DOHH2 (cell line): ENCODE measurements around the gene BMP6.

Experiments
- H3F3A ChIP-seq: fragments of 200-600 bp; sonication (generic), shearing (Covaris generic); 2 replicates; pipeline ENCODE4 v1.6.0; 2016; ENCODE audit warnings: antibody characterized with exemption, mild to moderate bottlenecking; ENCODE audit not compliant: control insufficient read depth, insufficient read depth
- H3K27ac ChIP-seq: fragments of 200-600 bp; sonication (generic); 2 replicates; pipeline ENCODE4 v1.5.1; 2014; ENCODE audit warnings: low read depth, mild to moderate bottlenecking, low read length, moderate library complexity
- H3K27me3 ChIP-seq: fragments of 200-600 bp; sonication (generic); 2 replicates; pipeline ENCODE4 v1.6.1; 2014; ENCODE audit warnings: mild to moderate bottlenecking, low read length, mixed read lengths; ENCODE audit not compliant: control insufficient read depth
- H3K36me3 ChIP-seq: fragments of 200-600 bp; sonication (generic); 2 replicates; pipeline ENCODE4 v1.6.1; 2014; ENCODE audit warnings: mild to moderate bottlenecking, low read length, moderate library complexity, mixed read lengths; ENCODE audit not compliant: control insufficient read depth
- H3K4me1 ChIP-seq: fragments of 200-600 bp; sonication (generic); 2 replicates; pipeline ENCODE4 v1.6.1; 2014; ENCODE audit warnings: mild to moderate bottlenecking, low read length, mixed read lengths; ENCODE audit not compliant: control insufficient read depth
- H3K4me2 ChIP-seq: fragments of 200-600 bp; sonication (generic); 2 replicates; pipeline ENCODE4 v1.6.0; 2014; ENCODE audit warnings: mild to moderate bottlenecking, low read length, moderate library complexity
- H3K4me3 ChIP-seq: fragments of 200-600 bp; sonication (generic); 2 replicates; pipeline ENCODE4 v1.5.1; 2014; ENCODE audit warnings: mild to moderate bottlenecking, low read length, mixed read lengths
- H3K79me2 ChIP-seq: fragments of 200-600 bp; sonication (generic); 2 replicates; pipeline ENCODE4 v1.6.1; 2014; ENCODE audit warnings: mild to moderate bottlenecking, low read length, mixed read lengths; ENCODE audit not compliant: control insufficient read depth
- H3K9me2 ChIP-seq: fragments of 200-600 bp; sonication (generic); replicated peaks from 2 replicates; pipeline ENCODE4 v1.6.1; 2014; ENCODE audit warnings: mild to moderate bottlenecking, low read length, mixed read lengths; ENCODE audit not compliant: control insufficient read depth
- H3K9me3 ChIP-seq: fragments of 200-600 bp; sonication (generic); 2 replicates; pipeline ENCODE4 v1.6.1; 2014; ENCODE audit warnings: antibody characterized with exemption, low read length, mixed read lengths; ENCODE audit not compliant: control insufficient read depth, insufficient read depth
- H4K20me1 ChIP-seq: fragments of 200-600 bp; sonication (generic); 2 replicates; pipeline ENCODE4 v1.6.0; 2014; ENCODE audit warnings: low read depth, mild to moderate bottlenecking, antibody characterized with exemption, low read length, moderate library complexity; ENCODE audit not compliant: control insufficient read depth, insufficient read depth
- CTCF ChIP-seq: fragments of 200-600 bp; sonication (generic); IDR thresholded peaks from one replicate; pipeline ENCODE4 v1.5.1; 2014; ENCODE audit warnings: antibody characterized with exemption, mild to moderate bottlenecking, low read depth, low read length; ENCODE audit not compliant: poor library complexity, severe bottlenecking
- EZH2phosphoT487 ChIP-seq: fragments of 200-600 bp; sonication (generic); IDR thresholded peaks from 2 replicates; pipeline ENCODE4 v1.6.1; 2017; ENCODE audit warnings: borderline replicate concordance, mild to moderate bottlenecking, antibody characterized with exemption, low read length, moderate library complexity, mixed read lengths

The BMP6 gene

DNA sequence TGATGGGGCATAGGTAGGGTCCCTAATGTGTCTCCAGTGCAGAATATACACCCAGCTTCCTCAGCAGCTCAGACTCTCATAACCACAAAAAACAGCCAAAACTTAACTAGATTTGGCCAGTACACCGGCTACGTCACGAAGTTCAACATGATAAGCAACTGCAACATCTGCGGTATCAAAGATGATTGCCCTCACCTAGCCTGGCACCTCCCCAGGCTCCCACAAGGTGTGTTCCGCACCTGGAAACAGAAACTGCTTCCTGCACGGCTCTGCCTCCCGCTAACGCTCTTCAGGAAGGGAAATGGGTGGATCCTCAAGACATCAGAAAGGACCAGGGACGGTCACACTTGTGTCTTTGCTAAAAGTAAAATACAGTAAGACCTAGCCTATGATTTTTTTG lies 175.2 kb downstream of the BMP6 start:
- Histone ChIP-seq H3K9me3 (no peaks in the 10 kb centered on the region), H3K4me1 (peaks cover 12% of the 10 kb centered on the region), H3K27me3 (no peaks in the 10 kb centered on the region), H3K4me3 (no peak overlapping the region), H3K4me2 (no peak overlapping the region), H3K9me2 (no peaks in the 10 kb centered on the region), H3K36me3 (peaks cover 92% of the 10 kb centered on the region), H3K79me2 (peaks cover 29% of the 10 kb centered on the region), H3K27ac (no peak overlapping the region), H3F3A (no peaks in the 10 kb centered on the region), H4K20me1 (no peaks in the 10 kb centered on the region)
- TF ChIP-seq EZH2phosphoT487 (no peak), CTCF (no peak)

DNA sequence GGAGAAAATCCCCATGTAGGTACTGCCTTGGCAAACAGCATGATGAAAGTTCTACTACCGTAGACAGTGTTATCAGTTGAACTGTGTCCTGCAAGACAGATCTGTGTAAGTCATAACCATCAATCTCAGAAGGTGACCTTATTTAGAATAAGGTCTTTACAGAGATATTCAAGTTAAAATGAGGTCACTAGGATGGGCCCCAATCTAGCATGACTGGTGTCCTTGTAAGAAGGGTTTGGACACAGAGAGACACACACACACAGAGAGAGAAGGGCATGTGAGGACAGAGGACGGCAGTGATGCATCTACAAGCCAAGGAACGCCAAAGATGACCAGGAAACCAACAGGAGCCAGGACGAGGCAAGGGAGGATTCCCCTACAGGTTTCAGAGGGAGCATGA lies 175.9 kb downstream of the BMP6 start:
- Histone ChIP-seq H3K79me2 (peaks cover 37% of the 10 kb centered on the region), H3K9me2 (no peaks in the 10 kb centered on the region), H3K27me3 (no peaks in the 10 kb centered on the region), H3K4me2 (no peak overlapping the region), H3K4me3 (no peak overlapping the region), H3K27ac (no peak overlapping the region), H3K9me3 (no peaks in the 10 kb centered on the region), H3K4me1 (peaks cover 12% of the 10 kb centered on the region), H4K20me1 (no peaks in the 10 kb centered on the region), H3K36me3 (peaks cover 87% of the 10 kb centered on the region), H3F3A (no peaks in the 10 kb centered on the region)
- TF ChIP-seq CTCF (no peak), EZH2phosphoT487 (no peak)

DNA sequence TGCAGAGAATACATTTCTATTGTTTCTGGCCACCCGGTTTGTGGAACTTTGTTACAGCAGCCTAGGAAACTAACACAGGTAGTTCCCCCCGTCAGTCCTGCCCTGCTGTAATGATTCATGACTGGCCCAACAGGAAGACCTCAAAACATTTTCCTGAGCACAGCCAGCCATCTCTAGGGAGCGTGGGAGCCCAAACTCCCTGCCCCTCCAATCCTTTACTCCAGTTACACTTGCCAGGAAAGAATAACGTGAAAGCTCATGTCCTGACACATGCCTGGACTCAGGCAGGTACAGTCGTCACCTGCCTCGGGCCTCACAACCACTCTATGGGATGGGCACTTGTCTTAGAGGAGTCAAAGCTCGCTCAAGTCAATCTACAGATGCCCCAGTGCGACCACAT lies 176.3 kb downstream of the BMP6 start:
- H3F3A ChIP-seq = no peaks in the 10 kb centered on the region

More for the DNA sequence above, 176.3 kb downstream of the BMP6 start:
- Histone ChIP-seq H3K9me2 (no peaks in the 10 kb centered on the region), H3K4me1 (peaks cover 12% of the 10 kb centered on the region), H3K27me3 (no peaks in the 10 kb centered on the region), H3K9me3 (no peaks in the 10 kb centered on the region), H4K20me1 (no peaks in the 10 kb centered on the region), H3K4me3 (no peak overlapping the region), H3K27ac (no peak overlapping the region), H3K36me3 (peaks cover 86% of the 10 kb centered on the region), H3K4me2 (no peak overlapping the region), H3K79me2 (peaks cover 41% of the 10 kb centered on the region)
- TF ChIP-seq CTCF (no peak), EZH2phosphoT487 (no peak)
